Gastroesophageal sphincter (tissue), 4 donors: Measurements from ENCODE around the gene NPLOC4. TPM values are rescaled to one million over a fixed set of nuclear protein-coding genes. Genes with fewer than 3 reads are reported as not detected.

Experiments used
- ATAC-seq: fragments of 150-250 bp; one replicate; pipeline ENCODE4 v1.9.1; 2016; ENCODE audit warnings: mild to moderate bottlenecking, moderate library complexity
- H3K27ac ChIP-seq, 4 donors: fragments of 200-600 bp; sonication (generic) in 3 of 4; 1 replicate in 3 of 4; 2 replicates in 1 of 4; pipeline ENCODE4 v1.5.1; 2016 to 2019
- H3K27me3 ChIP-seq: fragments of 200-600 bp; sonication (generic); one replicate; pipeline ENCODE4 v1.5.1; 2019
- H3K36me3 ChIP-seq, 2 donors: fragments of 200-600 bp; sonication (generic); one replicate each; pipeline ENCODE4 v1.5.1; 2019; ENCODE audit warnings: control low read depth in 1 of 2
- H3K4me1 ChIP-seq, 3 donors: fragments of 200-600 bp; sonication (generic); 1 replicate in 2 of 3; 2 replicates in 1 of 3; pipeline ENCODE4 v1.5.1; 2016 to 2019; ENCODE audit warnings: control low read depth in 2 of 3
- H3K4me3 ChIP-seq, 2 donors: fragments of 200-600 bp; sonication (generic); one replicate each; pipeline ENCODE4 v1.5.1; 2019; ENCODE audit warnings: mild to moderate bottlenecking in 1 of 2, moderate library complexity in 1 of 2
- H3K9me3 ChIP-seq, 3 donors: fragments of 200-600 bp; sonication (generic); one replicate each; pipeline ENCODE4 v1.5.1; 2017 to 2019; ENCODE audit warnings: control low read depth in 2 of 3
- CTCF ChIP-seq, 4 experiments: fragments of 200-600 bp in 2 of 4; fragments of 450-650 bp in 2 of 4; sonication (generic) in 1 of 4; IDR thresholded peaks; one replicate each; pipeline ENCODE4 v1.5.1; 2017 to 2019; ENCODE audit warnings: antibody characterized with exemption in 4 of 4, mild to moderate bottlenecking in 2 of 4, moderate library complexity in 2 of 4
- EP300 ChIP-seq: sonication (generic); formaldehyde crosslinking; IDR thresholded peaks from one replicate; pipeline ENCODE4 v1.6.1; 2017; ENCODE audit warnings: antibody characterized with exemption, mild to moderate bottlenecking
- POLR2A ChIP-seq, 2 donors: fragments of 450-650 bp; IDR thresholded peaks; one replicate each; pipeline ENCODE4 v1.6.1; 2017; ENCODE audit warnings: antibody characterized with exemption in 2 of 2, mild to moderate bottlenecking in 2 of 2, moderate library complexity in 1 of 2
- POLR2AphosphoS5 ChIP-seq: sonication (generic); formaldehyde crosslinking; IDR thresholded peaks from one replicate; pipeline ENCODE4 v1.6.1; 2017; ENCODE audit warnings: antibody characterized with exemption
- WGBS, 2 donors: methylation state at CpG; one replicate each; pipeline ENCODE4 v1.1.5; 2018; ENCODE audit warnings: low coverage in 1 of 2; 5-methylcytosine and 5-hydroxymethylcytosine counted together
- total RNA-seq, 4 donors: library from RNA; depleted of rRNA; stranded (reverse); fragments of >200 nt; gene quantifications; one replicate each; pipeline ENCODE4 v1.1.0, GENCODE V29; 2016

Gene NPLOC4
- total RNA-seq, 4 donors from 2014 or later = 49.5 to 83.8 (median 58.0) TPM

GRCh38 chr17:81517009-81517338 lies 119.9 kb downstream of the NPLOC4 start:
- H3K27me3 ChIP-seq = no peaks in the 10 kb centered on the region
- H3K4me3 ChIP-seq = peak overlapping the region; percentile 2 to 83
- WGBS, 2 donors = 23% methylated on average over 2 of the region's 9 CpGs; no CpG with 5 or more reads in 1 of the 2 donors
- no peak for ATAC-seq
- peaks cover 0 to 65% (median 45%) of the 10 kb centered on the region in 3 donors for H3K4me1 ChIP-seq
- peaks cover 0 to 2% of the 10 kb centered on the region in 2 donors for H3K36me3 ChIP-seq
- H3K27ac ChIP-seq = peak overlapping the region; percentile 40 to 100 (median 98)
- H3K9me3 ChIP-seq = no peaks in the 10 kb centered on the region
- no peak for TF ChIP-seq POLR2AphosphoS5
- no peak for TF ChIP-seq EP300
- TF ChIP-seq CTCF (IDR thresholded peaks at IDR 0.05) = no peak

GRCh38 chr17:81516439-81516838 lies 120.5 kb downstream of the NPLOC4 start:
- Histone ChIP-seq H3K4me1 (peaks cover 0 to 65% (median 45%) of the 10 kb centered on the region in 3 donors), H3K36me3 (peaks cover 0 to 7% of the 10 kb centered on the region in 2 donors), H3K9me3 (no peaks in the 10 kb centered on the region), H3K4me3 (peak overlapping the region; percentile 54 to 83), H3K27ac (peak overlapping the region in 3 of 4 donors; percentile 96 to 100 (median 99)), H3K27me3 (no peaks in the 10 kb centered on the region)
- ATAC-seq = no peak
- no CpG with 5 or more reads among the region's 4 CpGs for WGBS, 2 donors
- TF ChIP-seq POLR2A (IDR thresholded peaks at IDR 0.05) (no peak), EP300 (no peak), CTCF (IDR thresholded peaks at IDR 0.05) (no peak), POLR2AphosphoS5 (no peak)

DNA sequence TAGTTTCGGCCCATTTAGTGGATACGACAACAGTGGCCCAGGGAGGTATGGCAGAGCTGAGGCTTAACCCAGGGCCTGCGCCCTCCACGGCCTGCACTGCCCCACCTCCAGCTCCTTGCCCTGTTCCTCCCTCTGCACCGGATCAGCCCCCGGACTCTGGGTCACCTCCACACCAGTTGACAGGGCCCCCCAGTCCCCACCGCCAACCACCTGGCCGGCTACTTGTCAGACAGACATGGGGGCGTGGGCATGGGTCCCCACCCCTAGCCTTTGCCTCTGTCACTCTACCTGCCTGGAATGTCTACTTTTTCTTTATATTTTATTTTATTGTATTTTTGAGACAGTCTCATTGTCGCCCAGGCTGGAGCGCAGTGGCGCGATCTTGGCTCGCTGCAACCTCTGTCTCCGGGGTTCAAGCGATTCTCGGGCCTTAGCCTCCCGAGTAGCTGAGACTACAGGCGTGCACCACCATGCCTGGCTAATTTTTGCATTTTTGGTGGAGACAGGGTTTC lies 121.3 kb downstream of the NPLOC4 start:
- Histone ChIP-seq H3K4me3 (peak overlapping the region; percentile 54 to 83), H3K27ac (peak overlapping the region; percentile 94 to 100 (median 98)), H3K36me3 (peaks cover 0 to 16% of the 10 kb centered on the region in 2 donors), H3K9me3 (no peaks in the 10 kb centered on the region), H3K4me1 (peaks cover 0 to 66% (median 45%) of the 10 kb centered on the region in 3 donors), H3K27me3 (no peaks in the 10 kb centered on the region)
- WGBS, 2 donors = 6 to 18% methylated on average over 12 to 14 of the region's 19 CpGs
- TF ChIP-seq CTCF (IDR thresholded peaks at IDR 0.05) (no peak), POLR2AphosphoS5 (no peak), POLR2A (IDR thresholded peaks at IDR 0.05) (no peak), EP300 (no peak)
- ATAC-seq = no peak

DNA sequence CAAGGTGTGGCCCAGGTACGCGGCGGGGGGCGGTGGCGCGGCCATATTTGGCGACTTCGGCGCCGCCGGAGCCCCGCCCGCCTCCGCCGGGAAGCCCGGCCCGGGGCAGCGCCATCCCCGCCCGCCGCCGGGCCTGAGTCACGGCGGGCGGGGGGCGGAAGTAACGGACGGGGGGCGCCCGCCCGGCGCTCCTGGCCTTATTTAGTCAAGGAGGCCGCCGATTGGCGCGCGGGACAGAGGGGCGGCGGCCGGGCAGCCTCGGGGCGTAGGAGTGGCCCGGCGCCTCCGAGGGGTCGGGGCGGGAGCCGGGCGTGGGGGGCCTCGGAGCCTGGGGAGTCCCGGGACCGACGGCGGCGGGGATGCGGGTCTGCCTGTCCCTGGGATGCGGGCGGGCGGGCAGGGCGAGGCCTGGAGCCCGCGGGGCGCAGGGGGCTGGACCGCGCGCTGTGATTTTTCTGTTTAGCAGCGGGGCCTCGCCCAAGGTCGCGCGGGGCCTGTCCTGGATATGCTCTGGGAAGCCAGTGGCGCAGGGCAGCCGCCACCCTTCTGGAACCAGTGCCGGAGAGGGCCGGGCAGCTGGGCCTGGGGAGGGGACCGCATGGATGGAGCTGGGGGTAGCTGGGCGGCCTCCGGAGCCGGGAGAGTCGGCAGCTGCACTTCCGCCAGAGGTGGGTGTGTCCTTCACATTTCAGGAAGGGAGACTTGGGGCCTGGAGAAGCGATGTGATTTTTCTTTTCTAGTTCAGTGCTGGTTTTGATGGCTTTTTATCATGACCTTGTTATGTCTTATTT lies 122.0 kb downstream of the NPLOC4 start:
- H3K27ac ChIP-seq = peak overlapping the region; percentile 94 to 100 (median 98)
- no peaks in the 10 kb centered on the region for H3K27me3 ChIP-seq
- WGBS, 2 donors = 0% methylated on average over 10 of the region's 82 CpGs; no CpG with 5 or more reads in 1 of the 2 donors
- no peaks in the 10 kb centered on the region for H3K9me3 ChIP-seq
- peaks cover 0 to 65% (median 45%) of the 10 kb centered on the region in 3 donors for H3K4me1 ChIP-seq
- ATAC-seq = peak; percentile 61
- TF ChIP-seq CTCF (IDR thresholded peaks at IDR 0.05) (no peak), POLR2A (IDR thresholded peaks at IDR 0.05) (peak; percentile 74 to 79), POLR2AphosphoS5 (peak; percentile 45), EP300 (no peak)
- peaks cover 0 to 22% of the 10 kb centered on the region in 2 donors for H3K36me3 ChIP-seq
- peak overlapping the region; percentile 54 to 83 for H3K4me3 ChIP-seq

- WGBS, 2 donors = no CpG with 5 or more reads among the region's 34 CpGs
- H3K27ac ChIP-seq = peak overlapping the region; percentile 94 to 100 (median 98)
- peaks cover 0 to 27% of the 10 kb centered on the region in 2 donors for H3K36me3 ChIP-seq
- no peak for ATAC-seq
- H3K4me3 ChIP-seq = peak overlapping the region; percentile 54 to 83
- no peaks in the 10 kb centered on the region for H3K27me3 ChIP-seq
- H3K9me3 ChIP-seq = no peaks in the 10 kb centered on the region
- no peak for TF ChIP-seq CTCF (IDR thresholded peaks at IDR 0.05)
- TF ChIP-seq POLR2A (IDR thresholded peaks at IDR 0.05) = no peak
- no peak for TF ChIP-seq POLR2AphosphoS5
- TF ChIP-seq EP300 = no peak
- peaks cover 0 to 65% (median 40%) of the 10 kb centered on the region in 3 donors for H3K4me1 ChIP-seq
These were observed 122.5 kb downstream of the NPLOC4 start for GRCh38 chr17:81514489-81514738.
